Testis (tissue), 3 donors: Measurements from ENCODE around the gene AVPI1. TPM values are rescaled to one million over a fixed set of nuclear protein-coding genes. Genes with fewer than 3 reads are reported as not detected.

Source experiments
- DNase-seq: peaks from one replicate; pipeline ENCODE4 v3.0.0-alpha.2; 2019
- H3K27ac ChIP-seq, 2 donors: fragments of 200-600 bp; sonication (generic); one replicate each; pipeline ENCODE4 v1.5.1; 2019
- H3K27me3 ChIP-seq: fragments of 200-600 bp; sonication (generic); one replicate; pipeline ENCODE4 v1.5.1; 2019
- H3K36me3 ChIP-seq: fragments of 200-600 bp; sonication (generic); one replicate; pipeline ENCODE4 v1.5.1; 2017; ENCODE audit warnings: low read depth; ENCODE audit errors: missing control alignments
- H3K4me1 ChIP-seq: fragments of 200-600 bp; sonication (generic); one replicate; pipeline ENCODE4 v1.5.1; 2019
- H3K4me3 ChIP-seq, 2 donors: fragments of 200-600 bp; sonication (generic); one replicate each; pipeline ENCODE4 v1.5.1; 2017 to 2019
- H3K9me3 ChIP-seq: fragments of 200-600 bp; sonication (generic); one replicate; pipeline ENCODE4 v1.5.1; 2017
- POLR2A ChIP-seq: fragments of 450-650 bp; IDR thresholded peaks from one replicate; pipeline ENCODE4 v1.6.1; 2017; ENCODE audit warnings: antibody characterized with exemption, mild to moderate bottlenecking, moderate library complexity
- WGBS, 2 donors: methylation state at CpG; one replicate each; pipeline ENCODE4 v1.1.5; 2018; 5-methylcytosine and 5-hydroxymethylcytosine counted together
- intact Hi-C: fragments of 100-400 bp; cut with DNase I; formaldehyde crosslinking; loops from one replicate; pipeline ENCODE4 v1.15.1; 2023; ENCODE audit warnings: low total_unique reads
- polyA plus RNA-seq: library from polyadenylated mRNA; stranded (reverse); fragments of 350-450 nt; fragmentation: Illumina TruSeq; extraction: RNeasy Lipid Tissue Mini Kit (QIAGEN cat#74804); gene quantifications from one replicate; pipeline ENCODE4 v1.2.3, GENCODE V29; 2014; ENCODE audit warnings: low read depth, low replicate concordance; ENCODE audit not compliant: insufficient read depth
- total RNA-seq, 2 donors: library from RNA; depleted of rRNA; stranded (reverse); fragments of >200 nt; gene quantifications; one replicate each; pipeline ENCODE4 v1.2.3, GENCODE V29; 2016
- TF ChIP-seq, protein P1 (sequence below), 3 experiments: fragments of 450-650 bp in 2 of 3; fragments of 200-600 bp in 1 of 3; sonication (generic) in 1 of 3; IDR thresholded peaks; one replicate each; pipeline ENCODE4 v1.5.1; 2016 to 2019; ENCODE audit warnings: antibody characterized with exemption in 3 of 3, mild to moderate bottlenecking in 2 of 3, moderate library complexity in 1 of 3

Gene AVPI1
- total and polyA plus RNA-seq, 3 donors from 2014 or later, result 23.0 to 28.3 (median 26.4) TPM

DNA sequence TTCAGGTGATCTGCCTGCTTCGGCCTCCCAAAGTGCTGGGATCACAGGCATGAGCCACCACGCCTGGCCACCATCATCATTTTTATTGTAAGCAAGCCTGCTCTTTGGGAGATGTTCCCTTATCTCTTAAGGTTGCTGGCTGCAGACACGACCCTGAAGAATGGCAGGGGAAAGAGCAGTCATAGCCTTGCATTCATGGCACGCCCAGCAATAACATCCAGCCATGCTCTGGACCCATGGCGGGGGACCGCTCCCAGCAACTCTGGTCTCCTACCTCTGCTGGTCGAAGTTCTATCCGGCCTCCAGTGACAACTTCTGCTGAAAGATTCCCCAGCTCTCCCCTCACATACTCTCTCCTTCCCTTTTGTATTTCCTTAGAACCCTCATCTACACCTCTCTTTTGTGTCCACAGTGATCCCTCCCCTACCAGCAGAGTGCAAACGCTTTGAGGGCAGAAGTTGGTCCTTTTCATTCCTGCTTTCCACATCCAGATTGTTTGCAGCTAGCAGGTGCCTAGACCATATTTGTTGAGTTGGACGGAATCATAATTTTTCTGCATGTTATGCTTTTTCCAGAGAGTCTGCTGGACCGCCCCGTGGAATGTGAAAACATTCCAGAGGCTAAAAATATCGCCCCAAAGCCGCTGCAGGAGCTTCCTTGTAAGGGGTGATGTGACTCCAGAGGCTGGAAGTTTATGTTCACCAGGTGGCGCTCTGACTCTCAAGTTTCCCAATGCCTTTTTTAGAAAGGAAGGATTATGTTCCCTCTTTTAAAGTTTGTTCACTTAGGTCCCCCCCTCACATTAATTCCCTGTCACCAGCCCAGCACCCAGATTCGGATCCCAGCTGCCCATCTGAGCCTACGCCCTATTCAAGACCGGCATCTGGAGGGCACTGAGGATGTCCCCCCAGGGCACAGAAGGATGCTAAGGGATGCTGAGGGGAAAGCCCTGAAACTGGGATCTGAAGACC is 22.2 kb upstream of the AVPI1 start:
- Histone ChIP-seq H3K27me3 (no peaks in the 10 kb centered on the region), H3K27ac (peak overlapping the region in 1 of 2 donors; percentile 57), H3K4me1 (peaks cover 10% of the 10 kb centered on the region), H3K9me3 (no peaks in the 10 kb centered on the region), H3K36me3 (no peaks in the 10 kb centered on the region), H3K4me3 (no peak overlapping the region)
- TF ChIP-seq POLR2A, result no peak
- TF ChIP-seq, protein P1, sequence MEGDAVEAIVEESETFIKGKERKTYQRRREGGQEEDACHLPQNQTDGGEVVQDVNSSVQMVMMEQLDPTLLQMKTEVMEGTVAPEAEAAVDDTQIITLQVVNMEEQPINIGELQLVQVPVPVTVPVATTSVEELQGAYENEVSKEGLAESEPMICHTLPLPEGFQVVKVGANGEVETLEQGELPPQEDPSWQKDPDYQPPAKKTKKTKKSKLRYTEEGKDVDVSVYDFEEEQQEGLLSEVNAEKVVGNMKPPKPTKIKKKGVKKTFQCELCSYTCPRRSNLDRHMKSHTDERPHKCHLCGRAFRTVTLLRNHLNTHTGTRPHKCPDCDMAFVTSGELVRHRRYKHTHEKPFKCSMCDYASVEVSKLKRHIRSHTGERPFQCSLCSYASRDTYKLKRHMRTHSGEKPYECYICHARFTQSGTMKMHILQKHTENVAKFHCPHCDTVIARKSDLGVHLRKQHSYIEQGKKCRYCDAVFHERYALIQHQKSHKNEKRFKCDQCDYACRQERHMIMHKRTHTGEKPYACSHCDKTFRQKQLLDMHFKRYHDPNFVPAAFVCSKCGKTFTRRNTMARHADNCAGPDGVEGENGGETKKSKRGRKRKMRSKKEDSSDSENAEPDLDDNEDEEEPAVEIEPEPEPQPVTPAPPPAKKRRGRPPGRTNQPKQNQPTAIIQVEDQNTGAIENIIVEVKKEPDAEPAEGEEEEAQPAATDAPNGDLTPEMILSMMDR (IDR thresholded peaks at IDR 0.05), result peak in 2 of 3 experiments; percentile 67 to 70
- intact Hi-C loops, result no loop called here
- WGBS, 2 donors, result 47 to 53% methylated on average over 17 to 18 of the region's 18 CpGs
- DNase-seq, result peak; percentile 89

DNA sequence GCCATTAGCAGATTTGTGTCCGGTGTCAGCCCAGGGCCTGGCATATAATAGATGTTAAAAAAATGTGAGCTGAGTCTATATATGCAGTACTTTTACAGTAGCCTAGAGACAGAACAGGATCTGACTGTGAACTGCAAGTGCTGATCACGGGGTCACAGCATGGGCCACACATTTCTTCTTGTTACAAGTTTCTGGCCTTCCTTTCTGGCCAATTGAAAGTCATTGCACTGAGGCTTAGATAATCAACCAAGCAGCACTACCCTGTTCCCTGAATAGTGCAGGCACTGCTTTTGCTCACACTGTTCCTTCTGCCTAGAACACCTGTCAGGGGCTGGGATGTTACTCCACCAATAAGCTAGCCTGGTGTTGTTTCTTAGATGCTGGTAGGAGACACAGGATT is 21.1 kb upstream of the AVPI1 start:
- intact Hi-C loops, result no loop called here
- no peak overlapping the region for H3K27ac ChIP-seq
- WGBS, 2 donors, result 64 to 78% methylated on average over 2 of the region's 2 CpGs

DNA sequence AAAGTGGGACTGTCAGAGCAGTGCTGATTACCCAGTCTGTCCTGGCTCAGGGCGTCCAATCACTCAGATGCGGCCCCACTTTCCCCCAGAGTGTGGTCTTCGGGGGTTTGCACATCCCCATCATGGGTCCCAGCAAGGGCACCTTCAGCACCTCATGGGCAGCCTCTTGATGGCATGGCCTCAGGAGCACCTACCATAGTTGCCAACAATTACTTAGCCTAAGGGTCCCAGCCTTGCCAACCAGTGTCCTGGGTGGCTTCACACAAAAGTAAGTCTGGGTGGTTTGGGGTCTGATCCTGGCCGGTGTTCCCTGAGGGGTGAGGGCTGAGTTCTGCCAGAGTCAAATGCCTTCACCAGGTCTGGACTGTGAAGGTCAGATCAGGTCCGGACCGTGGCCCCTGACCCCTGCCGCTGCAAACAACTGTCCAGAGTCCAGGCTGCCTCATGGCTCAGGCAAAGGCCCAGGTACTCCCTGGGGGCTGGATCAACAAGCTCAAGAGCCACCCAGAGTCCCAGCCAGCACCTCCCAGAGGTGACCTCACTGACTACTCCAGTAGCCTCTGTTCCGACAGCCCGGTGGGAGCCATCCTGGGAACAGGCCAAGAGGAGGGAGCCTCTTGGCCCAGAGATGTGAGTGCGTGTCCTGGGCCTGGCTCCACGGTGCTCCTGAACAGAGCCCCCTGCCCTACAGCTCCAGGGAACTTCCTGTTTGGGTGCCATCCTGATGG is 20.3 kb upstream of the AVPI1 start:
- TF ChIP-seq, protein P1 (IDR thresholded peaks at IDR 0.05), result no peak
- no peak for TF ChIP-seq POLR2A
- no peak overlapping the region for H3K27ac ChIP-seq
- H3K36me3 ChIP-seq, result no peaks in the 10 kb centered on the region
- H3K4me3 ChIP-seq, result no peak overlapping the region
- peaks cover 3% of the 10 kb centered on the region for H3K4me1 ChIP-seq
- 84 to 92% methylated on average over 3 to 10 of the region's 11 CpGs for WGBS, 2 donors
- H3K27me3 ChIP-seq, result no peaks in the 10 kb centered on the region
- no peaks in the 10 kb centered on the region for H3K9me3 ChIP-seq
- no peak for DNase-seq
- intact Hi-C loops, result no loop called here

More for the DNA sequence above, 21.1 kb upstream of the AVPI1 start:
- H3K4me3 ChIP-seq, result no peak overlapping the region
- no peaks in the 10 kb centered on the region for H3K27me3 ChIP-seq
- no peaks in the 10 kb centered on the region for H3K36me3 ChIP-seq
- no peaks in the 10 kb centered on the region for H3K9me3 ChIP-seq
- DNase-seq, result no peak
- TF ChIP-seq, protein P1 (IDR thresholded peaks at IDR 0.05), result no peak
- no peak for TF ChIP-seq POLR2A
- H3K4me1 ChIP-seq, result peaks cover 8% of the 10 kb centered on the region

DNA sequence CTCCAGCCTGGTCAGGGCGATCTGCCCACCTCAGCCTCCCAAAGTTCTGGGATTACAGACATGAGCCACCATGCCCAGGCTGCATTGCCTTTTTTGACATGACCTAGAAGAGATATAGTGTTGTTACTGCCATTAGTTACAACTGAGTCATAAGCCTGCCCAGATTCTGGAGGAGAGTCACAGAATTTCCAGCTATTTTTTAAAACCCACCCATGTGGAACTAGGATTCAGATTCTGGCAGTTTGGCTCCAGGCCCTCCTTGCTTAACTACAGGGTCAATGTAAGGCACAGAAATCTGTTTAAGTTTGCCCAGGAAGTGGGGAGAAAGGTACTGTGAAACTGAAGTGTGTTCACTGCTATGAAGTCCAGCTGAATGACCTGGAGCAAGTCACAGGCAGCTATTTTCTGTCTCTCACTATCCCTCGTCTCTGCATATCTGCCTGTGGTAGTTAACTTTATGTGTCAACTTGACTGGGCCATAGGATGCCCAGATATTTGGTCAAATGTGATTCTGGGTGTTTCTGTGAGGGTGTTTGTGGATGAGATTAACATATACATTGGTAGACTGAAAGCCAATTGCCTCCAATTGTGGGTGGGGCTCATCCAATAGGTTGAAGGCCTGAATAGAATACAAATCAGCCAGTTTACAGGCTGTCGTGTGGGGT is 18.1 kb upstream of the AVPI1 start:
- no peak overlapping the region for H3K27ac ChIP-seq
- H3K9me3 ChIP-seq, result no peaks in the 10 kb centered on the region
- no peaks in the 10 kb centered on the region for H3K36me3 ChIP-seq
- WGBS, 2 donors, result 94 to 98% methylated on average over 3 of the region's 3 CpGs
- no peak overlapping the region for H3K4me3 ChIP-seq
- no peak for DNase-seq
- H3K27me3 ChIP-seq, result no peaks in the 10 kb centered on the region
- TF ChIP-seq, protein P1 (IDR thresholded peaks at IDR 0.05), result no peak
- no peak for TF ChIP-seq POLR2A
- intact Hi-C loops, result no loop called here
- no peaks in the 10 kb centered on the region for H3K4me1 ChIP-seq
